Stomach (tissue), 9 donors: ENCODE measurements around the gene SHISAL1. TPM values are rescaled to one million over a fixed set of nuclear protein-coding genes. Genes with fewer than 3 reads are reported as not detected.

Source experiments
- DNase-seq, 2 donors: peaks; one replicate each; pipeline versions ENCODE4 v3.0.0 to v3.0.0-alpha.2; 2013 to 2019
- H3K27ac ChIP-seq, 5 donors: fragments of 200-600 bp in 4 of 5; sonication (generic) in 4 of 5; one replicate each; pipeline ENCODE4 v1.5.1; 2013 to 2019; ENCODE audit warnings: mild to moderate bottlenecking in 1 of 5, moderate library complexity in 1 of 5
- H3K27me3 ChIP-seq, 3 donors: fragments of 200-600 bp; sonication (generic); one replicate each; pipeline ENCODE4 v1.5.1; 2017 to 2019; ENCODE audit warnings: mixed run types in 1 of 3
- H3K36me3 ChIP-seq, 4 donors: fragments of 200-600 bp; sonication (generic); 1 replicate in 3 of 4; 2 replicates in 1 of 4; pipeline ENCODE4 v1.5.1; 2016 to 2019
- H3K4me1 ChIP-seq, 4 donors: fragments of 200-600 bp; sonication (generic); one replicate each; pipeline ENCODE4 v1.5.1; 2016 to 2019
- H3K4me3 ChIP-seq, 4 donors: fragments of 200-600 bp; sonication (generic) in 3 of 4; one replicate each; pipeline ENCODE4 v1.5.1; 2016 to 2019; ENCODE audit warnings: mild to moderate bottlenecking in 1 of 4
- H3K9me3 ChIP-seq, 4 donors: fragments of 200-600 bp; sonication (generic); one replicate each; pipeline ENCODE4 v1.5.1; 2016 to 2019
- CTCF ChIP-seq, 7 experiments: fragments of 450-650 bp in 4 of 7; fragments of 200-600 bp in 3 of 7; sonication (generic) in 3 of 7; IDR thresholded peaks; one replicate each; pipeline ENCODE4 v1.5.1; 2016 to 2019; ENCODE audit warnings: antibody characterized with exemption in 7 of 7, control low read depth in 2 of 7, mild to moderate bottlenecking in 1 of 7
- EP300 ChIP-seq: sonication (generic); formaldehyde crosslinking; IDR thresholded peaks from one replicate; pipeline ENCODE4 v1.6.1; 2017; ENCODE audit warnings: antibody characterized with exemption
- POLR2A ChIP-seq, 4 donors: fragments of 450-650 bp; IDR thresholded peaks; one replicate each; pipeline ENCODE4 v1.6.1; 2016; ENCODE audit warnings: antibody characterized with exemption in 4 of 4, control low read depth in 2 of 4, mild to moderate bottlenecking in 1 of 4, moderate library complexity in 1 of 4
- POLR2AphosphoS5 ChIP-seq, 3 donors: sonication (generic); formaldehyde crosslinking; IDR thresholded peaks; one replicate each; pipeline ENCODE4 v1.6.1; 2016; ENCODE audit warnings: antibody characterized with exemption in 3 of 3
- WGBS, 5 donors: extraction: QIAGEN DNeasy Blood & Tissue Kit in 3 of 5; methylation state at CpG; one replicate each; pipeline versions ENCODE4 v1.1.5 to v1.1.7; 2013 to 2018; 5-methylcytosine and 5-hydroxymethylcytosine counted together
- intact Hi-C: fragments of 100-400 bp; cut with DNase I; formaldehyde crosslinking; loops from one replicate; pipeline ENCODE4 v1.15.1; 2023; ENCODE audit warnings: low total_unique reads
- polyA plus RNA-seq, 3 donors: library from polyadenylated mRNA; stranded (reverse); fragments of 200-250 nt; gene quantifications; one replicate each; pipeline ENCODE4 v1.2.3, GENCODE V29; 2013
- total RNA-seq, 5 donors: library from RNA; depleted of rRNA; stranded (reverse); fragments of >200 nt; gene quantifications; one replicate each; pipeline versions ENCODE4 v1.1.0 to v1.2.3, GENCODE V29; 2014 to 2016
- donor health status: healthy with polysubstance abuse.
- donor health status: Bipolar disorder and iron deficiency.
- donor health status: healthy.

SHISAL1 gene
- total and polyA plus RNA-seq, 8 donors, result 0.43 to 19.3 (median 1.2) TPM

- DNase-seq, result no peak
- intact Hi-C loops, result no loop called here
- no peaks in the 10 kb centered on the region for H3K36me3 ChIP-seq
- WGBS, 5 donors, result 86 to 91% (median 89%) methylated on average over 10 of the region's 10 CpGs
- no peaks in the 10 kb centered on the region for H3K9me3 ChIP-seq
- no peak for TF ChIP-seq POLR2A (IDR thresholded peaks at IDR 0.05)
- no peak for TF ChIP-seq CTCF (IDR thresholded peaks at IDR 0.05)
- TF ChIP-seq EP300, result no peak
- no peak for TF ChIP-seq POLR2AphosphoS5 (IDR thresholded peaks at IDR 0.05)
- no peak overlapping the region for H3K4me3 ChIP-seq
- peaks cover 0 to 30% (median 0%) of the 10 kb centered on the region in 3 donors for H3K27me3 ChIP-seq
- H3K4me1 ChIP-seq, result peaks cover 5 to 14% (median 10%) of the 10 kb centered on the region in 4 donors
- H3K27ac ChIP-seq, result no peak overlapping the region
These were observed 34.3 kb upstream of the SHISAL1 start for GRCh38 chr22:44347080-44347479.

GRCh38 chr22:44345872-44346271, 33.1 kb upstream of the SHISAL1 start:
- Histone ChIP-seq H3K4me3 (no peak overlapping the region), H3K9me3 (no peaks in the 10 kb centered on the region), H3K27ac (no peak overlapping the region), H3K36me3 (no peaks in the 10 kb centered on the region), H3K27me3 (peaks cover 0 to 19% (median 0%) of the 10 kb centered on the region in 3 donors), H3K4me1 (peaks cover 17 to 19% (median 18%) of the 10 kb centered on the region in 4 donors)
- TF ChIP-seq CTCF (IDR thresholded peaks at IDR 0.05), result no peak
- 83 to 91% (median 84%) methylated on average over 3 of the region's 3 CpGs for WGBS, 5 donors
- intact Hi-C loops, result no loop called here
- no peak for DNase-seq

- no peak for DNase-seq
- H3K9me3 ChIP-seq, result no peaks in the 10 kb centered on the region
- peaks cover 19 to 32% (median 24%) of the 10 kb centered on the region in 4 donors for H3K4me1 ChIP-seq
- H3K27me3 ChIP-seq, result peaks cover 0 to 4% (median 0%) of the 10 kb centered on the region in 3 donors
- TF ChIP-seq POLR2A (IDR thresholded peaks at IDR 0.05) (no peak), POLR2AphosphoS5 (IDR thresholded peaks at IDR 0.05) (no peak), CTCF (IDR thresholded peaks at IDR 0.05) (no peak), EP300 (no peak)
- H3K36me3 ChIP-seq, result no peaks in the 10 kb centered on the region
- intact Hi-C loops, result no loop called here
- 71 to 82% (median 81%) methylated on average over 11 of the region's 11 CpGs for WGBS, 5 donors
- no peak overlapping the region for H3K27ac ChIP-seq
- H3K4me3 ChIP-seq, result no peak overlapping the region
These were observed 31.7 kb upstream of the SHISAL1 start for GRCh38 chr22:44344407-44344806.

GRCh38 chr22:44342347-44342956, 29.7 kb upstream of the SHISAL1 start:
- TF ChIP-seq EP300 (no peak), CTCF (IDR thresholded peaks at IDR 0.05) (no peak), POLR2AphosphoS5 (IDR thresholded peaks at IDR 0.05) (no peak), POLR2A (IDR thresholded peaks at IDR 0.05) (no peak)
- H3K27me3 ChIP-seq, result no peaks in the 10 kb centered on the region
- H3K4me3 ChIP-seq, result no peak overlapping the region
- H3K36me3 ChIP-seq, result no peaks in the 10 kb centered on the region
- H3K4me1 ChIP-seq, result peaks cover 32 to 48% (median 43%) of the 10 kb centered on the region in 4 donors
- H3K9me3 ChIP-seq, result no peaks in the 10 kb centered on the region
- 91 to 96% (median 95%) methylated on average over 2 to 5 of the region's 5 CpGs for WGBS, 5 donors
- DNase-seq, result no peak
- H3K27ac ChIP-seq, result peak overlapping the region; percentile 49 to 77 (median 73)
- intact Hi-C loops, result no loop called here
